GM18505 (cell line): ENCODE data around the gene MRPL10.

Source experiments
- ATAC-seq: cut with Tn5 transposase; IDR thresholded peaks from one replicate; pipeline ENCODE4 v1.9.1; 2021; ENCODE audit not compliant: unreplicated experiment
- POLR2A ChIP-seq: IDR thresholded peaks from 4 replicates; pipeline ENCODE4 v1.6.1; 2011; ENCODE audit warnings: borderline replicate concordance; ENCODE audit not compliant: insufficient read depth, insufficient read length; ENCODE audit errors: extremely low read depth

Gene MRPL10

GRCh38 chr17:47831003-47831933 lies at the start of gene MRPL10, which contains the start of gene LRRC46:
Gene MRPL10, minus strand, starts transcription at chr17:47831541. Its CDS starts 30 bp downstream, at chr17:47831511.
Gene LRRC46, plus strand, starts transcription at chr17:47831670. Its CDS starts 320 bp downstream, at chr17:47831990.
- peak; percentile 91 for ATAC-seq
- TF ChIP-seq POLR2A = peak; percentile 99

GRCh38 chr17:47879776-47880454 lies 48.6 kb upstream of the MRPL10 start:
- TF ChIP-seq POLR2A = no peak

DNA sequence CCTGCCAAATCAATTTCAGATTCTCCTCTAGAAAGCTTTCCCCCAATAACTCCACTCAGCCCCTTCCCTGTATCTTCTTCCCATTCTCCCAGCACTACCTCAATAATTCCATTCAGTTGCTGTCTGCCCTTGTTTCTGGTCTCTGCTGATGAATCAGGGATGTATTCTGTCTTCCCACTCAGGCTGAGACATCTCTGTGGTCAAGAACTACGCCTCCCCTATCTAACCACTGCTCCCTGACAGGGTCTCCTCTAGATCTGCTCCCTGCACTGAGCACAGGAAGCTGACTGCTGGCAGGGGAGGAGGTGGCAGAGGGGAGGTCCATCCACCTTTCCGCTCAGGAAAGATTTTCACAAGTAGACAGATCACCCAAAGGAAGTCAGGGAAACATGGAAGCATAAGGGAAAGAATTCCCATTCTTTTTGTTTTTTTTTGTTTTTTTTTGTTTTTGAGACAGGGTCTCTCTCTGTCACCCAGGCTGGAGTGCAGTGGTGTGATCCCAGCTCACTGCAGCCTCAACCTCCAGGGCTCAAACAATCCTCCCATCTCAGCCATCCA lies 47.8 kb upstream of the MRPL10 start:
- TF ChIP-seq POLR2A = no peak
- no peak for ATAC-seq

More at GRCh38 chr17:47879776-47880454, 48.6 kb upstream of the MRPL10 start:
- no peak for ATAC-seq

- TF ChIP-seq POLR2A = no peak
- ATAC-seq = no peak
These were observed 47.1 kb upstream of the MRPL10 start for GRCh38 chr17:47878203-47879027.

- ATAC-seq = no peak
- TF ChIP-seq POLR2A = no peak
These were observed 46.2 kb upstream of the MRPL10 start for GRCh38 chr17:47877368-47878034.

DNA sequence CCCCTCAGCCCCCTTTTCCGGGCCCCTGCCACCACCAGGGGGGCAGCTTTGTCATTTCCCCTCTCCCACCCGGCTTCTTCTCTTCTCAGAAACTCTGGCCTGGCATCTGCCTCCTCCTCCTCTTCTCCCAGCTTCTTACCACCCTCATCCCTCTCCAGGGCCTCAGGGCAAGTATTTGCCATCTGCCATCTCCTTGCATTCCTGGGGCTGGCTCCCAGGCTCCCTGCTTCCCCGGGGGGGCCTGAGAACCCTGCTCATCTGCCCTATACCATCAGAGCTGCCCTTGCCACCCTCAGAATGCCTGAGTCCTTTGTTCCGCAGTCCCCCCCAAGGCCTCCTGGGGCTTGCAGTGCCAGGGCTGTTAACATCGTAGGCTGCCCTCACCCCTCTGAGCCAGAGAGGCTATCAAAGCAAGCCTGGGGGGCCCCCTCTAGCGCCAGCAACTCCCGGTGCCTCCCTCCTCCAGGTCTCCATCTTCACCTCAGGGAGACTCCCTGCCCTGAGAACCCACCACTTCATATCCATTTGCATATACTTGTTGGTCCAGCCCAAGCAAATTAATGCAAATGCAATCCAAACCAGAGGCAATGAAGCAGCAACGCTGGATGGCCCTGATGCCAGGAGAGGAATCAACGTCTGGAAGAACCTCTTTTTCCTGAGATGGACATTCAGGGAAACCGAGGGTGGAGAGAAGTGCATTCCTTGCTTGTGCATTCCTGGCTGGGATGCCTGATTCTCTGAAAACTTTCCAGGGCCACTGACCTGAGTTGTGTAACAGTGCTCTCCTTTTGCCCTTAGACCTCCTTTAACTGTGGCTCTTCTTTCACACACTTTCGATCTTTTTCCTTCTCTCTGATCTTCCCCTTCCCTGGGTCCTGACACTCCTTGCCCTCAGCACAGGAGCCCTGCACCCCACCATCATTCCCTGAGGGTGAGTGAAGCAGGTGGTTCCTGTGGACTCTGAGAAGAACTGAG lies 44.0 kb upstream of the MRPL10 start:
- no peak for ATAC-seq
- no peak for TF ChIP-seq POLR2A

GRCh38 chr17:47873200-47874090 lies 42.1 kb upstream of the MRPL10 start:
- ATAC-seq = no peak
- no peak for TF ChIP-seq POLR2A

GRCh38 chr17:47872651-47873161 lies 41.4 kb upstream of the MRPL10 start:
- no peak for ATAC-seq
- no peak for TF ChIP-seq POLR2A

- no peak for TF ChIP-seq POLR2A
- ATAC-seq = no peak
These were observed 40.8 kb upstream of the MRPL10 start for GRCh38 chr17:47872019-47872650.

DNA sequence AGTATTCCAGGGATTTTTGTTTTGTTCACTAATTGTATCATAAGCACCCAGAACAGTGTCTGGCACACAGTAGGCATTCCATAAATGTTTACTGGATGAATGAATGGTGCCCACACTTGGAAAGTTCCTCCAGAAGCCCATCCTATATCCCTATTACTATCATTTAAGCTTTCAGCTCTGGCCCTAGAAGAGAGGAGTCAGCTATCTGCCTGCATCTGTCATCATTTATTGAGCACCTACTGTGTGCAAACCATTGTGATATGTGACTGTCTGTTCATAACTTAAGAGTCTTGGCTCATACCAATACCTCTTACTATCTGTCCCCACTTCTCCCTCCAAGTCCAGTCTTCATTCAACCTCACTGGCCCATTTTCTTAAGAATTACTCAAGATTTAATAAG lies 39.7 kb upstream of the MRPL10 start:
- TF ChIP-seq POLR2A = no peak
- ATAC-seq = no peak
